T-helper 2 cell treated with Interferon-gamma antibody and Interleukin-4, amounts not matched to agents 100 ng/mL and 5 ng/mL, for 36 hours (primary cell): Measurements from ENCODE around the gene VIPR2. TPM values are rescaled to one million over a fixed set of nuclear protein-coding genes. Genes with fewer than 3 reads are reported as not detected.
"Not testable (repeated sequence)": the region's sequence is repeated elsewhere in the genome, so short reads cannot be mapped to it uniquely, and the experiment has no call there.

Experiments
- intact Hi-C: fragments of 100-400 bp; cut with micrococcal nuclease; formaldehyde crosslinking; loops from one replicate; pipeline ENCODE4 v1.15.1; 2023
- total RNA-seq: library from RNA; stranded (reverse); gene quantifications from 2 replicates; pipeline ENCODE4 v1.2.3, GENCODE V29; 2022

The VIPR2 gene, protein sequence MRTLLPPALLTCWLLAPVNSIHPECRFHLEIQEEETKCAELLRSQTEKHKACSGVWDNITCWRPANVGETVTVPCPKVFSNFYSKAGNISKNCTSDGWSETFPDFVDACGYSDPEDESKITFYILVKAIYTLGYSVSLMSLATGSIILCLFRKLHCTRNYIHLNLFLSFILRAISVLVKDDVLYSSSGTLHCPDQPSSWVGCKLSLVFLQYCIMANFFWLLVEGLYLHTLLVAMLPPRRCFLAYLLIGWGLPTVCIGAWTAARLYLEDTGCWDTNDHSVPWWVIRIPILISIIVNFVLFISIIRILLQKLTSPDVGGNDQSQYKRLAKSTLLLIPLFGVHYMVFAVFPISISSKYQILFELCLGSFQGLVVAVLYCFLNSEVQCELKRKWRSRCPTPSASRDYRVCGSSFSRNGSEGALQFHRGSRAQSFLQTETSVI
- total RNA-seq = 2.2 and 2.5 TPM in 2 replicates

GRCh38 chr7:159144758-159145489 is at the start of gene VIPR2:
Gene VIPR2 (minus strand): TSS chr7:159144867. CDS start chr7:159144771, 96 bp downstream.
- intact Hi-C loops = loop anchor here (5.0 to 10.0 kb wide), 2 partner anchors 52 to 90 kb away; no protein-coding TSS in a partner anchor

DNA sequence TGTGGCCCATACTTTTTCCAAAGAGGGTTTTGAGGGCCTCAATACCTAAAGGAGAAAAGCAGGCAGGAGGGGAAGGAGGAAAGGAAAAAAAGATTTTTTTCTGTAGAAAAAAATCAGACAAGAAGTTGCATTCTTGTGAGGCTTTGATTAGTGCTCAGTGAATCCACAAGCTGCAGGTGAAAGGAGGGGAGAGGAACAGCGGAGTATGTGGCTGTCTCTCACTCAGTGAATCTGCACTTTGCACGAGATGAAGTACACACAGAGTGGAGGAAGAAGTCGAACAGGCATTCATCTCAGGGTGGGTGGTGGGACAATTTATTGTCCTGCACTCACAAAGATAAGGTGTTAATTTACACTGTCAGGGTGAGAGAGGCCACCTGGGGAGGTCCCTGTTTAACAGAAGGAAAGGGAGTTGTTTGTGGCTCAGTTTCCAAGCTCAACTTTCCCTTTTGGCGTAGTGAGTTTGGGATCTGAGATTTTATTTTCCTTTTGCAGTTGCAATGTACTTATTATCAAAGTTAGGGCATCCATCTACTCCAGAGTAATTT is 49.0 kb upstream of the VIPR2 start:
- intact Hi-C loops = no loop called here

- intact Hi-C loops = no loop called here
These were observed 48.2 kb upstream of the VIPR2 start for GRCh38 chr7:159192725-159193453.

GRCh38 chr7:159192013-159192412 is 47.3 kb upstream of the VIPR2 start:
- intact Hi-C loops = no loop called here

DNA sequence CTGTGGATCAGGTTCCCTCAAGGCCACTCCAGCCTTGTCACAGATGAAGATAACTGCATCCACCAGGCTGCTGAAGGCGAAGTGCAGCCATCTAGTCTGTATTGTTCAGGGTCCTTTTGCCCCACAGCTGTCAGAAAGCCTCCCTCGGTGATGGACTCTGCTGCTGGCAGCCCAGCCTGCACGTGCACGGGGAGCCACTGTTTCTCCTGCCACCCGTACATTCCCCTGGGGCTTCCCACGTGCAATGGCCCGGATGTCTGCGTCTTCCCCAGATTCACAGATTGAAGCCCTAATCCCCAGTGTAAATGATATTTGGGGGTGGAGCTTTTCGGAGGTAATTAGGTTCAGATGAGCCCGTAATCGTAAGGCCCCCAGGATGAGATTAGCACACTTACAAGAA is 46.6 kb upstream of the VIPR2 start:
- intact Hi-C loops = no loop called here

DNA sequence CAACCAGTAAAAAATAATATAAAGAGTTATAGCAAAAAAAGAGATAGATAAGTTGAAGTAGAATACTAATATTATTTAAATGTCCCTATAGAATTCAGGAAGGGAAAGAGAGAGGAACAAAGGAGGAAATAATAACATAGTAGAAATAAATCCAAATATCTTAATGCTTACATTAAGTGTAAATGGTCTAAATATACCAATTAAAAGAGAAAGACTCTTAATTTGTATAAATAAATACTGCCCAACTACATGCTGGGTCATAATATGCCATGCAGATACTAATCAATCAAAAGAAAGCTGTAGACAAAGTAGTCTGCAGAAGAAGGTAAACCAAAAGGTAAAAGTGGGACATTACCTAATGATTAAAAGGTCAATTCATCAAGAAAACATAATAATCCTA is 43.3 kb upstream of the VIPR2 start:
- intact Hi-C loops = no loop called here

GRCh38 chr7:159179241-159179640 is 34.6 kb upstream of the VIPR2 start:
- intact Hi-C loops = no loop called here

DNA sequence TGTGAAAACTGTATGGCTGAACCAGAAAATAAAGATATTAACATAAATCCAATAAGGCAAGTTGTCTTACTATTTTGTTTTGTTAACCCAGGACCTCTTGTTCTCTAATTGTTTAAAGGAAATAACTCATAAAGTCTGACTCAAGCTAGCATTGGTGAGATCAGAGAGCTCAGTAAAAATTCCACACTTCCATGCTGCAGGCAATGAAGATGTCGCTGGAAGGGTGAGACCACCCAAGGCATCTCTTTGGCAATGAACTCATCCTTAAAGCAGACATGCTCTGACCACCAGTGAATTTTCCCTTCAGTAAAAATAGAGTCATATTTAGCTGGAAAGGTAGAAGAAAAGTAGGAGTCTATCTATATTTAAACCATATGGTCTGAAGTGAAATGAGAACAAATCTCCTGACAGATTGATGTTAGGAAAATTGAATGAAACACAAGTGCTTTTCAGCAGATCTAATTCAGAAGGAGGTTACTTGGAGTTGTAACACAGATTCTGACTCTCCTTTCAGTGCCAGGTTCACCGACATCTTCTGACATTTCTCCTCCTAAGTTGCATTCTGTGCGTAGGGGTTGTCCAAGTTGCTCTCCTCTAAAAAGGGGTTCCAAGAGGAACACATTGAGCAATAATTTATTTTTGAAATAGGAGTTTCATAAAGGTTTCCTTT is 32.8 kb upstream of the VIPR2 start:
- intact Hi-C loops = no loop called here

DNA sequence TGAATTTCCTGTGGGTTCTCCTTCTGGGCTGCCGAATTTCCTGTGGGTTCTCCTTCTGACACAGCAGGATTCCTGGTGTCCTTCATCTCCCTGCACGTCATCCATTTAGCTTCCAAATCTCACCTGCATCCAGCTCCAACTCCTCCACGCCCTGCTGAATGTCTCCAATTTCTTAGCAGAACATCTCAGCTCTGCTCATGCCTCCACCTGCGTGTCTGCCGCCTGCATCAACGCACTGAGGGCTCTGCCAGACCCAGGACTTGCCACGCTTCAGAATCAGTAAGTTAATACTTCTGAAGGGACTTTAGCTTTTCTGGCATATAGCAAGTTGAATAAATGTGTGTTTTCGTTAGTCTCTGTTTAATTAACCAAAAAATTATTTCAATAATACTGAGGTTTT is 31.1 kb upstream of the VIPR2 start:
- intact Hi-C loops = no loop called here

DNA sequence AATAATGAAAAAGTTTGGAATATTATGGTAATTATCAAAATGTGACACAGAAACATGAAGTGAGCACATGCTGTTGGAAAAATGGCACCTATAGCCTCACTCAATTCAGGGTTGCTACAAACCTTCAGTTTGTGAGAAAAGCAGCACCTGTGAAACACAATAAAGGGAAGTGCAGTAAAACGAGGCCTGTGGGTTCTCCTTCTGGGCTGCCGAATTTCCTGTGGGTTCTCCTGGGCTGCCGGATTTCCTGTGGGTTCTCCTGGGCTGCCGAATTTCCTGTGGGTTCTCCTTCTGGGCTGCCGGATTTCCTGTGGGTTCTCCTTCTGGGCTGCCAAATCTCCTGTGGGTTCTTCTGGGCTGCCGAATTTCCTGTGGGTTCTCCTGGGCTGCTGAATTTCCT is 30.4 kb upstream of the VIPR2 start:
- intact Hi-C loops = not testable (repeated sequence)

- intact Hi-C loops = no loop called here
These were observed 27.7 kb upstream of the VIPR2 start for GRCh38 chr7:159172400-159172799.

- intact Hi-C loops = no loop called here
These were observed 24.7 kb upstream of the VIPR2 start for GRCh38 chr7:159169391-159169790.

GRCh38 chr7:159167139-159167538 is 22.5 kb upstream of the VIPR2 start:
- intact Hi-C loops = no loop called here

- intact Hi-C loops = no loop called here
These were observed 21.9 kb upstream of the VIPR2 start for GRCh38 chr7:159166530-159166929.

DNA sequence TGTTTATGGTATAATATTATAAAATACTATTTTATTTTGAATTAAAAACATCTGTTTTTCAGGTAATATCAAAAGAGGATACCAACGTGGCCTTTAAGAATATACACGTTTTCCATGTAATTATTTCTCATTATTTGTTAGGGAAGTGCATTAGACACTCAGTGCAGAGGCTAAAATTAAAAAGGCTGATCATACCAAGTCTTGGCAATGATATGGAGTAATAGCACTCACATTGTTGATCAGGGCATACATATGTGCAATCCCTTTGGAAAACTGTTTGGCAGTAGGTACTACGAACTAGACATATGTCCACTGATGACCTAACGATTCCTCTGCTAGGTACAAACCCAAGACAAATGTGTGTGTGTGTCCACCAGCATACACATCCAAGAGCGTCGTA is 20.7 kb upstream of the VIPR2 start:
- intact Hi-C loops = no loop called here

DNA sequence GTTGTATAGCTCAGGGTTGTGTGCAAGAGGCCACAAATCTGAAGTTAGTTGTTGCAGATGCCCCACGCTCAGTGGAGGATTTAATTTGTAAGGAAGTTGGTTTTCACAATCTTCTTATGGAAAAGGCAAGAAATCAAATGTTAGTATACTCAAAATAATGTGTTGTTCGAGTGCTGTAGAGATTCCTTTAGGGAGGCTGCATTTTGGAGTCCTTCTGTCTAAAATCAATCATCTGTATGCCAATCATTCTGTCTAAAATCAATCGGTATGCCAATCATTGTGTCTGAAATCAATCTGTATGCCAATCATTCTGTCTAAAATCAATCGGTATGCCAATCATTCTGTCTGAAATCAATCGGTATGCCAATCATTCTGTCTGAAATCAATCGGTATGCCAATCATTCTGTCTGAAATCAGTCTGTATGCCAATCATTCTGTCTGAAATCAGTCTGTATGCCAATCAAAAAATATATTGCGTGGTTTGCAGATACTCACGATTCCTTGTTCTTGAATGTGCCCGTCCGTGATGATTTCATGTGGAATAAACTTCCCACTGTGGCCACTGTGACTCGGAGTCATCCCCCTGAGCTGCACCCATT is 19.1 kb upstream of the VIPR2 start:
- intact Hi-C loops = not testable (repeated sequence)

GRCh38 chr7:159162050-159162626 is 17.5 kb upstream of the VIPR2 start:
- intact Hi-C loops = not testable (repeated sequence)

- intact Hi-C loops = no loop called here
These were observed 15.8 kb upstream of the VIPR2 start for GRCh38 chr7:159160450-159160849.

DNA sequence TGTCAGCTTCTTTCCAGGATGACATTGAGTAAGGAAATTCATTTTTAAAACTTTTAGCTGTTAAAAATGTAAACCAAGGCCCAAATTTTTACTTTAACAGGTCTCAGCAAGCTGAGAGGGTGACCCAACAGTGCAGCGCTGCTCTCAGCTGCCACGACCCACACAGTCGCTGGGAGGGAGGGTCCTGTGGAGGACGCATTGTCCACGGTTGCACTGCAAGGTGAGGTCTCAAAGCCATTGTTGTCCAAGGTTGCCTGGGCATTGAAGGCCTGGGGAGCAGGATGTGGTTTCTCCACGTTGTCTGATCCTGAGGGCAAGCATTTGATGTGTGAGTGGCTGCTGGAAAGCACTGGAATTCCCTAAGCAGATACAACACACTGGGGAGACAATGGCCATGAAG is 15.1 kb upstream of the VIPR2 start:
- intact Hi-C loops = no loop called here

GRCh38 chr7:159158888-159159405 is 14.3 kb upstream of the VIPR2 start:
- intact Hi-C loops = no loop called here
